Activated T-helper 2 cell treated with anti-CD3 and anti-CD28 coated beads, Interferon-gamma antibody, Interleukin-2, Interleukin-4, amounts not matched to agents 10 μg/mL and 5 μg/mL and 100 μg/mL, durations not matched to agents 14 hours and 24 hours and 36 hours (primary cell): ENCODE measurements around the gene MSI1. TPM values are rescaled to one million over a fixed set of nuclear protein-coding genes. Genes with fewer than 3 reads are reported as not detected.

Source experiments
- DNase-seq: peaks from one replicate; pipeline ENCODE4 v3.0.0; 2021; ENCODE audit warnings: low spot score
- H3K27ac Mint-ChIP-seq: one replicate; pipeline ENCODE4 v1.8.0; 2021; ENCODE audit warnings: mixed read lengths
- H3K27me3 Mint-ChIP-seq: one replicate; pipeline ENCODE4 v1.8.0; 2021; ENCODE audit warnings: low read depth, mixed read lengths
- H3K36me3 Mint-ChIP-seq: one replicate; pipeline ENCODE4 v1.8.0; 2021; ENCODE audit warnings: low read depth, mixed read lengths
- H3K4me1 Mint-ChIP-seq: one replicate; pipeline ENCODE4 v1.8.0; 2021; ENCODE audit warnings: low read depth, mixed read lengths
- H3K4me3 Mint-ChIP-seq: one replicate; pipeline ENCODE4 v1.8.0; 2021; ENCODE audit warnings: low read depth, mild to moderate bottlenecking, moderate library complexity, mixed read lengths
- H3K9me3 Mint-ChIP-seq: one replicate; pipeline ENCODE4 v1.8.0; 2021; ENCODE audit warnings: mixed read lengths
- intact Hi-C: fragments of 100-400 bp; cut with micrococcal nuclease; formaldehyde crosslinking; loops from one replicate; pipeline ENCODE4 v1.15.1; 2023
- total RNA-seq: library from RNA; stranded (reverse); gene quantifications from 2 replicates; pipeline ENCODE4 v1.2.3, GENCODE V29; 2022

The MSI1 gene
- total RNA-seq, 1 donor from 2014 or later = 1.4 TPM

- no peak for DNase-seq
- Mint-ChIP-seq H3K27ac (no peak overlapping the region), H3K4me3 (no peak overlapping the region), H3K9me3 (no peaks in the 10 kb centered on the region), H3K4me1 (peaks cover 3% of the 10 kb centered on the region), H3K36me3 (no peaks in the 10 kb centered on the region), H3K27me3 (peaks cover 44% of the 10 kb centered on the region)
- intact Hi-C loops = no loop called here
Observed at GRCh38 chr12:120359128-120359527, 9.8 kb downstream of the MSI1 start.

- no peak for DNase-seq
- Mint-ChIP-seq H3K27ac (no peak overlapping the region), H3K4me1 (peaks cover 3% of the 10 kb centered on the region), H3K4me3 (no peak overlapping the region), H3K27me3 (peaks cover 41% of the 10 kb centered on the region), H3K36me3 (no peaks in the 10 kb centered on the region), H3K9me3 (no peaks in the 10 kb centered on the region)
- intact Hi-C loops = no loop called here
Observed at GRCh38 chr12:120358412-120359100, 10.4 kb downstream of the MSI1 start.

GRCh38 chr12:120357104-120357503 is 11.9 kb downstream of the MSI1 start:
- Mint-ChIP-seq H3K4me3 (no peak overlapping the region), H3K36me3 (no peaks in the 10 kb centered on the region), H3K27me3 (peaks cover 27% of the 10 kb centered on the region), H3K27ac (no peak overlapping the region), H3K4me1 (peaks cover 3% of the 10 kb centered on the region), H3K9me3 (no peaks in the 10 kb centered on the region)
- DNase-seq = no peak
- intact Hi-C loops = no loop called here

- intact Hi-C loops = loop anchor here (1.0 kb wide), 1 partner anchor 74 kb away; no protein-coding TSS in a partner anchor
- peak; percentile 61 for DNase-seq
- Mint-ChIP-seq H3K4me3 (no peak overlapping the region), H3K36me3 (no peaks in the 10 kb centered on the region), H3K9me3 (no peaks in the 10 kb centered on the region), H3K4me1 (peaks cover 3% of the 10 kb centered on the region), H3K27me3 (peaks cover 26% of the 10 kb centered on the region), H3K27ac (no peak overlapping the region)
Observed at GRCh38 chr12:120356567-120357030, 12.4 kb downstream of the MSI1 start.

GRCh38 chr12:120353556-120354317 is 15.2 kb downstream of the MSI1 start:
- Mint-ChIP-seq H3K36me3 (no peaks in the 10 kb centered on the region), H3K27ac (no peak overlapping the region), H3K9me3 (no peaks in the 10 kb centered on the region), H3K27me3 (peaks cover 8% of the 10 kb centered on the region), H3K4me3 (no peak overlapping the region), H3K4me1 (peaks cover 3% of the 10 kb centered on the region)
- intact Hi-C loops = no loop called here
- no peak for DNase-seq

GRCh38 chr12:120353136-120353535 is 15.8 kb downstream of the MSI1 start:
- DNase-seq = no peak
- Mint-ChIP-seq H3K27ac (no peak overlapping the region), H3K36me3 (no peaks in the 10 kb centered on the region), H3K9me3 (no peaks in the 10 kb centered on the region), H3K4me1 (peaks cover 3% of the 10 kb centered on the region), H3K4me3 (no peak overlapping the region), H3K27me3 (peaks cover 6% of the 10 kb centered on the region)
- intact Hi-C loops = no loop called here

- intact Hi-C loops = no loop called here
- H3K4me3 Mint-ChIP-seq = no peak overlapping the region
- no peak for DNase-seq
- peaks cover 3% of the 10 kb centered on the region for H3K4me1 Mint-ChIP-seq
- H3K9me3 Mint-ChIP-seq = no peaks in the 10 kb centered on the region
- H3K27me3 Mint-ChIP-seq = peaks cover 2% of the 10 kb centered on the region
- no peak overlapping the region for H3K27ac Mint-ChIP-seq
- H3K36me3 Mint-ChIP-seq = no peaks in the 10 kb centered on the region
Observed at GRCh38 chr12:120352117-120352516, 16.8 kb downstream of the MSI1 start.

- no peak overlapping the region for H3K4me3 Mint-ChIP-seq
- peaks cover 2% of the 10 kb centered on the region for H3K27me3 Mint-ChIP-seq
- H3K9me3 Mint-ChIP-seq = no peaks in the 10 kb centered on the region
- no peak for DNase-seq
- no peaks in the 10 kb centered on the region for H3K4me1 Mint-ChIP-seq
- H3K27ac Mint-ChIP-seq = no peak overlapping the region
- no peaks in the 10 kb centered on the region for H3K36me3 Mint-ChIP-seq
- intact Hi-C loops = no loop called here
Observed at GRCh38 chr12:120350576-120351350, 18.2 kb downstream of the MSI1 start.

- Mint-ChIP-seq H3K27ac (no peak overlapping the region), H3K4me1 (no peaks in the 10 kb centered on the region), H3K27me3 (no peaks in the 10 kb centered on the region), H3K4me3 (no peak overlapping the region), H3K9me3 (no peaks in the 10 kb centered on the region), H3K36me3 (no peaks in the 10 kb centered on the region)
- intact Hi-C loops = no loop called here
- no peak for DNase-seq
Observed at GRCh38 chr12:120347766-120348165, 21.2 kb downstream of the MSI1 start.

- Mint-ChIP-seq H3K9me3 (no peaks in the 10 kb centered on the region), H3K36me3 (no peaks in the 10 kb centered on the region), H3K4me3 (no peak overlapping the region), H3K4me1 (no peaks in the 10 kb centered on the region), H3K27ac (no peak overlapping the region), H3K27me3 (no peaks in the 10 kb centered on the region)
- DNase-seq = no peak
- intact Hi-C loops = no loop called here
Observed at GRCh38 chr12:120346681-120347080, 22.3 kb downstream of the MSI1 start.

- intact Hi-C loops = no loop called here
- no peak for DNase-seq
- Mint-ChIP-seq H3K4me1 (no peaks in the 10 kb centered on the region), H3K36me3 (no peaks in the 10 kb centered on the region), H3K9me3 (no peaks in the 10 kb centered on the region), H3K27ac (no peak overlapping the region), H3K27me3 (no peaks in the 10 kb centered on the region), H3K4me3 (no peak overlapping the region)
Observed at GRCh38 chr12:120346031-120346430, 22.9 kb downstream of the MSI1 start.

GRCh38 chr12:120343692-120344091 is 25.3 kb downstream of the MSI1 start:
- no peak for DNase-seq
- H3K36me3 Mint-ChIP-seq = no peaks in the 10 kb centered on the region
- intact Hi-C loops = no loop called here
- H3K27me3 Mint-ChIP-seq = peaks cover 1% of the 10 kb centered on the region
- no peaks in the 10 kb centered on the region for H3K4me1 Mint-ChIP-seq
- no peak overlapping the region for H3K27ac Mint-ChIP-seq
- H3K9me3 Mint-ChIP-seq = peaks cover 1% of the 10 kb centered on the region
- no peak overlapping the region for H3K4me3 Mint-ChIP-seq
